AG10803 (cell line): ENCODE data around the gene KANSL2.
"Not testable (repeated sequence)": the region's sequence is repeated elsewhere in the genome, so short reads cannot be mapped to it uniquely, and the experiment has no call there.

ENCODE experiments used
- DNase-seq: peaks from one replicate; pipeline ENCODE4 v3.0.0; 2010; ENCODE audit warnings: low read depth
- H3K4me3 ChIP-seq: 2 replicates; pipeline ENCODE4 v1.5.1; 2011; ENCODE audit warnings: mild to moderate bottlenecking, low read length, control low read depth
- CTCF ChIP-seq: conservative IDR thresholded peaks from 2 replicates; pipeline ENCODE4 v1.5.1; 2011; ENCODE audit warnings: mild to moderate bottlenecking, low read length, control low read depth, inconsistent platforms

KANSL2 gene

GRCh38 chr12:48712209-48712608 lies 30.2 kb upstream of the KANSL2 start:
- no peak for TF ChIP-seq CTCF
- no peak for DNase-seq
- H3K4me3 ChIP-seq, result no peak overlapping the region

GRCh38 chr12:48698822-48699221 lies 16.8 kb upstream of the KANSL2 start:
- DNase-seq, H3K4me3 ChIP-seq: not testable (repeated sequence)

GRCh38 chr12:48696626-48697025 lies 14.6 kb upstream of the KANSL2 start:
- H3K4me3 ChIP-seq, result no peak overlapping the region
- no peak for TF ChIP-seq CTCF
- no peak for DNase-seq

- no peak overlapping the region for H3K4me3 ChIP-seq
- no peak for TF ChIP-seq CTCF
- no peak for DNase-seq
Observed at GRCh38 chr12:48695859-48696258, 13.8 kb upstream of the KANSL2 start.

- no peak overlapping the region for H3K4me3 ChIP-seq
- DNase-seq, result no peak
- TF ChIP-seq CTCF, result no peak
Observed at GRCh38 chr12:48694038-48694437, 12.0 kb upstream of the KANSL2 start.

GRCh38 chr12:48693572-48693971 lies 11.5 kb upstream of the KANSL2 start:
- DNase-seq, result no peak
- TF ChIP-seq CTCF, result no peak
- H3K4me3 ChIP-seq, result no peak overlapping the region

- no peak for DNase-seq
- H3K4me3 ChIP-seq, result no peak overlapping the region
- TF ChIP-seq CTCF, result no peak
Observed at GRCh38 chr12:48691826-48692487, 9.9 kb upstream of the KANSL2 start.

GRCh38 chr12:48690990-48691389 lies 9.0 kb upstream of the KANSL2 start:
- H3K4me3 ChIP-seq, result no peak overlapping the region
- DNase-seq, result no peak
- TF ChIP-seq CTCF, result no peak
